Endothelial cell of umbilical vein (primary cell): ENCODE measurements around the gene QSOX2. TPM values are rescaled to one million over a fixed set of nuclear protein-coding genes. Genes with fewer than 3 reads are reported as not detected.

Source experiments
- BruUV-seq: library from RNA; stranded (reverse); fragments of 400-500 nt; replicated peaks from 2 replicates; lab custom pipeline; 2021; lab: Mats Ljungman, UMichigan
- CTCF ChIA-PET: fragments of 300-600, 350-600 bp; sonication (Branson Sonifier 250); formaldehyde crosslinking; loops from one replicate; lab custom pipeline; 2021; ENCODE audit warnings: antibody characterized with exemption, inconsistent platforms; lab: Charles Lee
- POLR2A ChIA-PET: fragments of 300-600, 350-600 bp; sonication (Branson Sonifier 250); formaldehyde crosslinking; loops from one replicate; lab custom pipeline; 2021; ENCODE audit warnings: antibody characterized with exemption, inconsistent platforms; lab: Charles Lee
- DNase-seq: peaks from one replicate; pipeline ENCODE4 v3.0.0-alpha.2; 2011; ENCODE audit warnings: low read depth, low spot score
- FAIRE-seq: peaks from 2 replicates; lab custom pipeline; 2011; peaks lifted over from hg19 to GRCh38; lab: Jason Lieb, UNC
- H2AFZ ChIP-seq: 2 replicates; pipeline ENCODE4 v1.6.0; 2012; ENCODE audit warnings: low read depth, low read length, control low read depth, inconsistent platforms
- H3K27ac ChIP-seq: 2 replicates; pipeline ENCODE4 v1.5.1; 2011; ENCODE audit warnings: low read depth, mild to moderate bottlenecking, control low read depth, low read length, moderate library complexity; ENCODE audit not compliant: insufficient read depth
- H3K27me3 ChIP-seq, 2 experiments: 2 replicates each; pipeline versions ENCODE4 v1.6.0 to v1.6.1; 2011; ENCODE audit warnings: low read length in 2 of 2, mixed read lengths in 1 of 2; ENCODE audit not compliant: control insufficient read depth in 2 of 2, insufficient read depth in 2 of 2
- H3K36me3 ChIP-seq, 2 experiments: 2 replicates in 1 of 2; 3 replicates in 1 of 2; pipeline ENCODE4 v1.5.1; 2011; ENCODE audit warnings: low read length in 2 of 2, mild to moderate bottlenecking in 1 of 2, moderate library complexity in 1 of 2; ENCODE audit not compliant: control insufficient read depth in 2 of 2, insufficient read depth in 2 of 2; ENCODE audit errors: extremely low read depth in 1 of 2
- H3K4me1 ChIP-seq: 3 replicates; pipeline ENCODE4 v1.5.1; 2011; ENCODE audit warnings: mild to moderate bottlenecking, low read length; ENCODE audit not compliant: control insufficient read depth, insufficient read depth; ENCODE audit errors: extremely low read depth
- H3K4me2 ChIP-seq: 2 replicates; pipeline ENCODE4 v1.6.1; 2011; ENCODE audit warnings: low read length, control low read depth, mixed read lengths; ENCODE audit not compliant: insufficient read depth
- H3K4me3 ChIP-seq, 3 experiments: fragments of 200-600 bp in 1 of 3; sonication (generic), shearing (Covaris generic) in 1 of 3; replicated peaks in 1 of 3; 2 replicates each; pipeline ENCODE4 v1.5.1; 2011 to 2016; ENCODE audit warnings: control low read depth in 3 of 3, low read length in 3 of 3, mild to moderate bottlenecking in 2 of 3, inconsistent platforms in 1 of 3, low read depth in 1 of 3, moderate library complexity in 1 of 3; ENCODE audit not compliant: insufficient read depth in 1 of 3
- H3K79me2 ChIP-seq: 2 replicates; pipeline ENCODE4 v1.6.0; 2012; ENCODE audit warnings: low read length, inconsistent platforms; ENCODE audit not compliant: control insufficient read depth, insufficient read depth
- H3K9ac ChIP-seq: replicated peaks from 2 replicates; pipeline ENCODE3; 2011; ENCODE audit warnings: low read length, control low read depth; ENCODE audit not compliant: insufficient read depth; ENCODE audit errors: extremely low read depth
- H3K9me1 ChIP-seq: replicated peaks from 3 replicates; pipeline ENCODE4 v1.6.0; 2011; ENCODE audit warnings: mild to moderate bottlenecking, low read length; ENCODE audit not compliant: control insufficient read depth, insufficient read depth; ENCODE audit errors: extremely low read depth
- H3K9me3 ChIP-seq: replicated peaks from 2 replicates; pipeline ENCODE4 v1.5.1; 2012; ENCODE audit warnings: low read length, inconsistent platforms; ENCODE audit not compliant: control insufficient read depth, insufficient read depth
- H4K20me1 ChIP-seq: replicated peaks from 2 replicates; pipeline ENCODE3; 2011; ENCODE audit warnings: mild to moderate bottlenecking, low read length; ENCODE audit not compliant: control insufficient read depth, insufficient read depth; ENCODE audit errors: extremely low read depth
- CTCF ChIP-seq, 2 donors: IDR thresholded peaks; 1 replicate in 1 of 2; 2 replicates in 1 of 2; pipeline ENCODE4 v1.5.1; 2011; ENCODE audit warnings: low read length in 2 of 2, mild to moderate bottlenecking in 2 of 2, moderate library complexity in 2 of 2, control low read depth in 1 of 2, inconsistent platforms in 1 of 2, low read depth in 1 of 2; ENCODE audit not compliant: insufficient read depth in 1 of 2; ENCODE audit errors: extremely low read depth in 1 of 2
- EZH2 ChIP-seq: IDR thresholded peaks from 2 replicates; pipeline ENCODE4 v1.6.1; 2012; ENCODE audit warnings: borderline replicate concordance, low read depth, mild to moderate bottlenecking, moderate library complexity, low read length, inconsistent platforms; ENCODE audit not compliant: severe bottlenecking
- FOS ChIP-seq: IDR thresholded peaks from 2 replicates; pipeline ENCODE4 v1.6.1; 2011; ENCODE audit warnings: mild to moderate bottlenecking, low read length, moderate library complexity, borderline replicate concordance; ENCODE audit not compliant: insufficient read depth
- GATA2 ChIP-seq: IDR thresholded peaks from 2 replicates; pipeline ENCODE4 v1.7.0; 2011; ENCODE audit warnings: low read depth, mild to moderate bottlenecking, moderate library complexity, mixed read lengths, low read length; ENCODE audit not compliant: insufficient read length, insufficient read depth
- JUN ChIP-seq: IDR thresholded peaks from 2 replicates; pipeline ENCODE4 v1.6.1; 2011; ENCODE audit warnings: borderline replicate concordance, low read depth; ENCODE audit not compliant: insufficient read length, insufficient read depth
- MAX ChIP-seq: IDR thresholded peaks from 2 replicates; pipeline ENCODE4 v1.6.1; 2011; ENCODE audit not compliant: insufficient read depth, insufficient read length
- MYC ChIP-seq: IDR thresholded peaks from one replicate; pipeline ENCODE4 v1.6.1; 2011; ENCODE audit warnings: mild to moderate bottlenecking, low read depth, low read length
- POLR2A ChIP-seq: IDR thresholded peaks from 2 replicates; pipeline ENCODE4 v1.6.1; 2012; ENCODE audit warnings: low read depth, mild to moderate bottlenecking, control low read depth, low read length
- POLR2AphosphoS5 ChIP-seq: IDR thresholded peaks from 2 replicates; pipeline ENCODE4 v1.6.1; 2012; ENCODE audit warnings: low read depth, mild to moderate bottlenecking, control low read depth, low read length, moderate library complexity; ENCODE audit not compliant: insufficient read depth
- dilution Hi-C: fragments of 300-500 bp; cut with MboI; formaldehyde crosslinking; loops from one replicate; pipeline ENCODE4 v1.15.0; 2019; ENCODE audit warnings: low sequenced_read_pairs; ENCODE audit not compliant: extremely low pct_ligation_motif_present
- intact Hi-C: fragments of 100-400 bp; cut with micrococcal nuclease; formaldehyde crosslinking; loops from one replicate; pipeline ENCODE4 v1.10.0; 2022
- polyA plus RNA-seq, 4 experiments: library from polyadenylated mRNA; depleted of rRNA in 3 of 4; stranded (reverse) in 3 of 4; unstranded in 1 of 4; fragments of >200 nt; gene quantifications; 2 replicates each; pipeline versions ENCODE4 v1.2.1 to v1.2.3, GENCODE V29; 2011 to 2012; ENCODE audit warnings: missing spikeins in 1 of 4
- total RNA-seq: library from RNA; stranded (reverse); gene quantifications from 2 replicates; pipeline ENCODE4 v1.2.3, GENCODE V29; 2021

The QSOX2 gene
- total and polyA plus RNA-seq, 2 donors (not counting 3 experiments of a cell fraction or from before 2014, with no cell fraction given), result 16.4 to 23.4 TPM

- POLR2A ChIA-PET, result no interaction called here
Observed at GRCh38 chr9:136179101-136179616, 66.5 kb downstream of the QSOX2 start.

More at GRCh38 chr9:136179101-136179616, 66.5 kb downstream of the QSOX2 start:
- H3K4me1 ChIP-seq, result no peaks in the 10 kb centered on the region
- no peaks in the 10 kb centered on the region for H3K36me3 ChIP-seq
- no peak overlapping the region for H3K9ac ChIP-seq
- no peak overlapping the region for H3K4me3 ChIP-seq
- H3K9me3 ChIP-seq, result no peaks in the 10 kb centered on the region
- BruUV-seq, result no TSS peak
- no peaks in the 10 kb centered on the region for H4K20me1 ChIP-seq
- H2AFZ ChIP-seq, result no peak overlapping the region
- H3K79me2 ChIP-seq, result no peaks in the 10 kb centered on the region
- dilution Hi-C loops (no loop called here), intact Hi-C loops (no loop called here)
- FAIRE-seq (no peak), DNase-seq (no peak)
- CTCF ChIA-PET, result interaction anchor here (1.0 to 1.7 kb wide), 2 partner anchors 9 to 88 kb away, joined by 3 to 4 read pairs; no protein-coding TSS in a partner anchor
- H3K27ac ChIP-seq, result no peak overlapping the region
- H3K27me3 ChIP-seq, result no peaks in the 10 kb centered on the region
- H3K9me1 ChIP-seq, result no peaks in the 10 kb centered on the region
- no peak overlapping the region for H3K4me2 ChIP-seq
- TF ChIP-seq FOS (no peak), GATA2 (no peak), POLR2AphosphoS5 (no peak), MAX (no peak), CTCF (IDR thresholded peaks at IDR 0.05; ENCODE audit: extremely low read depth in 1 of 2, insufficient read depth in 1 of 2, low read depth in 1 of 2, low read length in 2 of 2) (no peak), JUN (no peak), POLR2A (no peak), MYC (no peak), EZH2 (no peak)
